Mesodermal cell (in vitro differentiated cells): ENCODE results near the gene GRK4.
"Not testable (repeated sequence)": the region's sequence is repeated elsewhere in the genome, so short reads cannot be mapped to it uniquely, and the experiment has no call there.

Experiments
- H3K27ac ChIP-seq: 2 replicates; pipeline ENCODE4 v1.7.0; 2013; ENCODE audit warnings: mild to moderate bottlenecking, low read depth, low read length, moderate library complexity; ENCODE audit not compliant: severe bottlenecking
- H3K36me3 ChIP-seq: 2 replicates; pipeline ENCODE4 v1.7.1; 2013; ENCODE audit warnings: mild to moderate bottlenecking, low read length, moderate library complexity; ENCODE audit not compliant: control insufficient read depth, insufficient read depth
- H3K4me1 ChIP-seq: one replicate; pipeline ENCODE4 v1.7.1; 2013; ENCODE audit warnings: mild to moderate bottlenecking, low read length; ENCODE audit not compliant: insufficient read depth, control insufficient read depth, poor library complexity, severe bottlenecking
- H3K4me3 ChIP-seq: 2 replicates; pipeline ENCODE4 v1.7.0; 2013; ENCODE audit warnings: low read length, control low read depth, mild to moderate bottlenecking; ENCODE audit not compliant: insufficient read depth, poor library complexity, severe bottlenecking; ENCODE audit errors: extremely low read depth
- H3K9me3 ChIP-seq: 2 replicates; pipeline ENCODE4 v1.7.1; 2013; ENCODE audit warnings: mild to moderate bottlenecking, low read length, moderate library complexity; ENCODE audit not compliant: control insufficient read depth
- WGBS, 2 experiments: methylation state at CpG; one replicate each; pipeline ENCODE4 v1.1.5; 2013; ENCODE audit warnings: missing lambda C conversion rate in 2 of 2; ENCODE audit not compliant: insufficient coverage in 2 of 2; 5-methylcytosine and 5-hydroxymethylcytosine counted together

GRK4 gene

GRCh38 chr4:2953496-2953895 lies 9.9 kb upstream of the GRK4 start:
- peaks cover 1% of the 10 kb centered on the region for H3K4me1 ChIP-seq

DNA sequence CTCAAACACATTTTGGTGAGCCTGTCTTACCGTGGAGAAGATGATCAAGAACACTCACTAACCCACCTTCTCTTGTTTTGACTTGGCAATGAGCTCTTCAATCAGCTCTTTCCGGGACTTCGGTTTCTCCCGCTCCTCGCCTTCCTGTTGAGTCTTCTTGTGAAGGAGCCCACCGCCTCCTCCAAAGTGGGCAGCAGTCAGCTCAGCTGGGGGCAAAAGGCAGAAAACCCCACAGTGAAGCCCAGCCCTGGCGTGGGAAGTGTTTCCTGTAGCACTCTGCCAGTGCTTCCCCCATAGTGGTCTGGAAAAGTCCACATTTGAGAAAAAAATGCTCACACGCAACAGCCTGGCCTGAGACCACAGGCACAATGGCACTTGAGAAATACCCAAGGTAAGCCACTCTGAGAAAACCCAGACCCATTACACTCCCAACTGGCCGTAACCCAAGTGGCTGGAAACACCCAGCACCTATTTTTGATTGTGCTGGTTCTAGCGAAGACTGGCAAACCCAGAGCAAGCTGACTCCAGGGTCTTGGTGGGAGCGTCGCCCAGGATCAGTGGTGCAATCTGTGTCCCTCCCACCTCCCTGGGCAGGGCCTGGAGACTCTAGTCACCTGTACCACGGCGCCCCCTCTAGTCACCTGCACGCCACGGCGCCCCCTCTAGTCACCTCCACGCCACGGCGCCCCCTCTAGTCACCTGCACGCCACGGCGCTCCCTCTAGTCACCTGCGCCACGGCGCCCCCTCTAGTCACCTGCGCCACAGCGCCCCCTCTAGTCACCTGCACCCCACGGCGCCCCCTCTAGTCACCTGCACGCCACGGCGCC lies 8.8 kb upstream of the GRK4 start:
- H3K36me3 ChIP-seq, result peaks cover 93% of the 10 kb centered on the region
- no peak overlapping the region for H3K4me3 ChIP-seq
- H3K9me3 ChIP-seq, result no peaks in the 10 kb centered on the region
- H3K27ac ChIP-seq, result peak overlapping the region; percentile 41
- peaks cover 6% of the 10 kb centered on the region for H3K4me1 ChIP-seq
- 96 to 100% methylated on average over 11 to 20 of the region's 33 CpGs for WGBS, 2 experiments

More at GRCh38 chr4:2953496-2953895, 9.9 kb upstream of the GRK4 start:
- no peak overlapping the region for H3K27ac ChIP-seq
- H3K9me3 ChIP-seq, result no peaks in the 10 kb centered on the region
- no peak overlapping the region for H3K4me3 ChIP-seq
- H3K36me3 ChIP-seq, result peaks cover 97% of the 10 kb centered on the region
- 98% methylated on average over 4 of the region's 6 CpGs; no CpG with 5 or more reads in 1 of the 2 experiments for WGBS, 2 experiments

- not testable (repeated sequence) for H3K4me3 ChIP-seq, H3K27ac ChIP-seq, H3K9me3 ChIP-seq, H3K4me1 ChIP-seq
- peaks cover 87% of the 10 kb centered on the region for H3K36me3 ChIP-seq
- 93 to 98% methylated on average over 19 to 23 of the region's 44 CpGs for WGBS, 2 experiments
Observed at GRCh38 chr4:2955186-2956044, 8.0 kb upstream of the GRK4 start.

- 82 to 88% methylated on average over 8 to 9 of the region's 9 CpGs for WGBS, 2 experiments
- H3K27ac ChIP-seq, result peak overlapping the region; percentile 67
Observed at GRCh38 chr4:2958446-2958845, 4.9 kb upstream of the GRK4 start.

DNA sequence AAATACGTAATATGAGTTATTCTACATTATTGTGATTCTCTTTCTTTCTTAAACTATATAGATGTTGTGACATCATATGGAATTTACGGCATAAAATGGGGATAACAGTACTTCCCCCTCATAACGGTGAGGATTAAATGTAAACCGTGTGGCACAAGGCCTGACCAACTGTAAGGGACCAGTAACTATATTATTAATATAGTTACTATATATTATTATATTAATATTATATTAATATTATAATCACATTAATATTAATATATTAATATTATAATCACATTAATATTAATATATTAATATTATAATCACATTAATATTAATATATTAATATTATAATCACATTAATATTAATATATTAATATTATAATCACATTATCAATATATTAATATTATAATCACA lies 2.9 kb upstream of the GRK4 start:
- not testable (repeated sequence) for H3K4me3 ChIP-seq, H3K9me3 ChIP-seq, H3K27ac ChIP-seq, H3K4me1 ChIP-seq
- H3K36me3 ChIP-seq, result peaks cover 40% of the 10 kb centered on the region
- no CpG with 5 or more reads among the region's 4 CpGs for WGBS, 2 experiments

More at GRCh38 chr4:2958446-2958845, 4.9 kb upstream of the GRK4 start:
- Histone ChIP-seq H3K36me3 (peaks cover 58% of the 10 kb centered on the region), H3K9me3 (no peaks in the 10 kb centered on the region), H3K4me3 (no peak overlapping the region), H3K4me1 (peaks cover 6% of the 10 kb centered on the region)

GRCh38 chr4:2961421-2961810 lies 2.0 kb upstream of the GRK4 start:
- H3K4me1 ChIP-seq, result peaks cover 6% of the 10 kb centered on the region
- peak overlapping the region; percentile 39 for H3K27ac ChIP-seq
- H3K4me3 ChIP-seq, result peak overlapping the region; percentile 70
- 74 to 81% methylated on average over 7 to 8 of the region's 8 CpGs for WGBS, 2 experiments
- peaks cover 35% of the 10 kb centered on the region for H3K36me3 ChIP-seq
- H3K9me3 ChIP-seq, result no peaks in the 10 kb centered on the region

DNA sequence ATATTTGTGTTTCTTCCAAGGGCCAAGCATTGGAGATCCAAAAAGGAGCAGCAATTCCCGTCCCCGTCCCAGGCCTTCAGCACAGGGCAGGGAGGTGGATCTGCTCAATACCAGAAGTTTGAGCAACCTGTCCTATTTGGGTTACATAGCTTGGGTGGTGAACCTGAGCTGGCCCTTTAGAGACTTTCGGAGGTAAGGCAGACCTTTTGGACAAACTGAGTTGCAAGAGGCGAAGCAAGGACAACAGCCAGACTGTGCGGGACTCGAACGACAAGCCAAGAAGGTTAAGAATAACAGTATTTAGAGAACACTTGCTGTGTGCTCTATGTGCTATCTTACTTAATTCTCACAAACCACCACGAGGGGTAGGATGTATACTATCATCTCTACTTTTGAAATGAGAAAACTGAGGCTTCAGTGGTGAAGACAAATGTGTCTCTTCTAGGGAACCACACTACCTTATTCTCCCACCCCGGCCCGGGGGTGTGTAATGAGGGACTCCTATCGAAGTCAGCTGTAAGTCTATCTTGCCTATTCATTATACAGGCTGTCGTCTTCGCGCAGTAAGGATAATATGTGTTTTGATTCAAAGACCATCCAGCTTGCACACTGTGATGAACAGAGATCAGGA lies 1.4 kb upstream of the GRK4 start:
- peaks cover 6% of the 10 kb centered on the region for H3K4me1 ChIP-seq
- H3K4me3 ChIP-seq, result peak overlapping the region; percentile 70
- WGBS, 2 experiments, result 63 to 81% methylated on average over 4 to 8 of the region's 14 CpGs
- H3K9me3 ChIP-seq, result no peaks in the 10 kb centered on the region
- H3K36me3 ChIP-seq, result peaks cover 29% of the 10 kb centered on the region
- H3K27ac ChIP-seq, result peak overlapping the region; percentile 91

DNA sequence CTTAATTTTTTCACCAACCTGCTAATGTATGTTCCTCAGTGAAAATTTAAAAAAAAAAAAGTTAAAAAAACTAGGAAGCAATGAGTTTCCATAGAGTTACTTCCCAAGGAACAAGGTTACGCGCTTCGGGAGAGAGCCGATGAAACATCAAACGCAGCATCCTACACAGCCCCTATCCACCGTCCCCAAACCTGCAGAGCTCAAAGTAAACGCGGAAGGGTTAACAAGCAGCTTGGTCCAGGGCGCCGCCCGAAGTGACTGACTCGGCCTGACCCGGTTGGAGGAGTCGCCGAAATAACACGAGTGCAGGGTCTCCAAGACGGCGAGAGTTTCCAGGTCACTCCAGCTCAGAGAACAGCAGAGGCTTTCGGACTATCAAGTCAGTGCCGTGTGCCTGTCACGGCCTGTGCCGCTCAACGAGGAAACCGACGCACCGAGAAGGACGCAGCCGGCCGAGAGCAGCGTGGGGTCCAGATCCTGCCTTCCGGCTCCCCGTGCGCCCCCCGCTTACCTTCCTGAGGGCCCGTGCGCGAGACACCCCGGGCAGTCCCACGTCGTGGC lies 677 bp upstream of the GRK4 start:
- H3K9me3 ChIP-seq, result no peaks in the 10 kb centered on the region
- peak overlapping the region; percentile 91 for H3K27ac ChIP-seq
- H3K4me1 ChIP-seq, result peaks cover 6% of the 10 kb centered on the region
- H3K36me3 ChIP-seq, result peaks cover 22% of the 10 kb centered on the region
- WGBS, 2 experiments, result 0 to 1% methylated on average over 33 to 40 of the region's 40 CpGs
- H3K4me3 ChIP-seq, result peak overlapping the region; percentile 70

DNA sequence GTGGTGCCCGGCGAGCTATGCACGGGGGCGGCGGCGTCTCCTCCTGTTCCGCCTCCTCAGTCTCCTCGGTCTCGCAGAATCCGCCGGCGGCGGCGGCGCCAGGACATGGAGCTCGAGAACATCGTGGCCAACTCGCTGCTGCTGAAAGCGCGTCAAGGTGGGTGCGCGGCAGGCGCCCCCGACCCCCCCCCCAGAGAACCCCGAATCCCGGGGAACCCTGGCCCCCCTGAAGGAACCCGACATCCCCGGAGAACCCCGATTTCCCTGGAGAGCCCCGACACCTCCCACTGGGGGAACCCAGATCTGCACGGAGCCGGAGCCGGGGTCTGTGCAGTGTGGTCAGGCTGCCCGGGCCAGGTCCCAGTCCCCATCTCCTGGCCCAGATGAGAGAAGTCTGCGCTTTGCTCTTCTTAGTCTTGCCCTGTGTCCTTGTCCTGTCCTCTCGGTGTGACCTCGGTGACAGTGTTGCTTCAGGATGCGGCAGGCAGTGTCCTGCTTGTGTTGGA lies 648 bp downstream of the GRK4 start:
- Histone ChIP-seq H3K27ac (no peak overlapping the region), H3K9me3 (no peaks in the 10 kb centered on the region), H3K36me3 (peaks cover 9% of the 10 kb centered on the region), H3K4me1 (peaks cover 4% of the 10 kb centered on the region), H3K4me3 (peak overlapping the region; percentile 70)
- WGBS, 2 experiments, result 6 to 9% methylated on average over 24 to 27 of the region's 38 CpGs

DNA sequence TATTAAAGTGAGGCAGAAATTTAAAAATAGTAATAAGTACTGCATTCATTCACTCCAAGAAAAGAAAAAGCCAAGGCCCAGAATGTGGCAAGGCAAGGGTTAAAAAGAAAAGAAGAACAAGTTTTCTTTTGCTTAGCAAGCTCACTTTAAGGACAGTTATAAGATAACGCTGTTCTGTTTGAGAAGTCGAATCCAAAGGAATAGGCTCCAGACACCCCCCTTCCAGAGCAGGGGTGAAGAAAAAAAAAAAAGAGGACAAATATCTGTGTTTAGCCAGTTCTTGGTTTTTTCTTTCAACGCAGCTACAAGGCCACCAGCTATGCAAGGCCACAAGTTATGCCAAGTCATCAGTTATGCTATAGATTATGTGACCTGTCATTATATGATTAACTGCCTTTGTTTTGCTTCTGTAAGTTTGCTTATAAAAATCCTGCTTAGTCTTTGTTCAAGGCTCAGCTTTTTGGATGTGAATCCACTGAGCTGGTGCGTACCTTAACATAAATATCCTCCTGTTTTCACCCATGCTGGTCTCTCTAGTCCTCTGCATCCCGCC lies 1.4 kb downstream of the GRK4 start:
- H3K4me3 ChIP-seq, result peak overlapping the region; percentile 70
- WGBS, 2 experiments, result 94 to 96% methylated on average over 4 to 5 of the region's 5 CpGs
- H3K9me3 ChIP-seq, result no peaks in the 10 kb centered on the region
- H3K36me3 ChIP-seq, result peaks cover 5% of the 10 kb centered on the region
- H3K27ac ChIP-seq, result no peak overlapping the region
- H3K4me1 ChIP-seq, result peaks cover 4% of the 10 kb centered on the region
